Subcutaneous adipose tissue (tissue), 4 donors: ENCODE data around the gene FSD1L. TPM values are rescaled to one million over a fixed set of nuclear protein-coding genes. Genes with fewer than 3 reads are reported as not detected.

Experiments used
- total RNA-seq, 4 donors: library from RNA; depleted of rRNA; stranded (reverse); fragments of >200 nt; gene quantifications; one replicate each; pipeline ENCODE4 v1.1.0, GENCODE V29; 2016
- TF ChIP-seq, protein P1 (sequence below): fragments of 450-650 bp; IDR thresholded peaks from one replicate; pipeline ENCODE4 v1.5.1; 2016; ENCODE audit warnings: low read depth, mild to moderate bottlenecking, control low read depth, antibody characterized with exemption, moderate library complexity

FSD1L gene
- total RNA-seq, 4 donors from 2014 or later, result 3.6 to 8.3 (median 4.8) TPM

DNA sequence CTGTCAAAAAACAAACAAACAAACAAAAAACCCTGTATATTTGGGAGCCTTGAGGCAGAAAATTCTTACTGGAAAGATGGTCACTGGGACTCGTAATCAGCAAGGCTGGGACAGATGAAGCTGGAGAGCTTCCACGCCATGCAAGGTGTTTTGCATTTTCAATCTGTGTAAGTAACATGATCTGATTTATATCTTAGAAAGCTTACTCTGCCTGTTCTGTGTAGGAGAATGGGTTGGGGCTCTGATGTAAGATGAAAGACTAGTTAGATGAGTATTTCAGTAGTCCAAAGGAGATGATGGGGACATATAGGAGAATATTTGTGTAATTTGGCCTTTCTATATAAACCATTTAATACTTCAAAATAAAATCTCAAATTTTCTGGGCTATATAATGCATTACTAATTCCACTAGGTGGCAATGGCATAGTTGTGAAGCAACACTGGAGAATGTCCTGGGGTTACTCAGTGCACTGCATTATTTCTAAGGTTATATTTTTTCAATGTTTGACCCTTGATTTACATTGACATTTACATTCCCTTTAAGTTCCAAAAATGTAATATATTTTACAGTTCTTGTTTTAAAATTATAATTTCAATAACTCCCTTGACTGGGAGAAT is 21.9 kb upstream of the FSD1L start:
- TF ChIP-seq, protein P1, sequence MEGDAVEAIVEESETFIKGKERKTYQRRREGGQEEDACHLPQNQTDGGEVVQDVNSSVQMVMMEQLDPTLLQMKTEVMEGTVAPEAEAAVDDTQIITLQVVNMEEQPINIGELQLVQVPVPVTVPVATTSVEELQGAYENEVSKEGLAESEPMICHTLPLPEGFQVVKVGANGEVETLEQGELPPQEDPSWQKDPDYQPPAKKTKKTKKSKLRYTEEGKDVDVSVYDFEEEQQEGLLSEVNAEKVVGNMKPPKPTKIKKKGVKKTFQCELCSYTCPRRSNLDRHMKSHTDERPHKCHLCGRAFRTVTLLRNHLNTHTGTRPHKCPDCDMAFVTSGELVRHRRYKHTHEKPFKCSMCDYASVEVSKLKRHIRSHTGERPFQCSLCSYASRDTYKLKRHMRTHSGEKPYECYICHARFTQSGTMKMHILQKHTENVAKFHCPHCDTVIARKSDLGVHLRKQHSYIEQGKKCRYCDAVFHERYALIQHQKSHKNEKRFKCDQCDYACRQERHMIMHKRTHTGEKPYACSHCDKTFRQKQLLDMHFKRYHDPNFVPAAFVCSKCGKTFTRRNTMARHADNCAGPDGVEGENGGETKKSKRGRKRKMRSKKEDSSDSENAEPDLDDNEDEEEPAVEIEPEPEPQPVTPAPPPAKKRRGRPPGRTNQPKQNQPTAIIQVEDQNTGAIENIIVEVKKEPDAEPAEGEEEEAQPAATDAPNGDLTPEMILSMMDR, result no peak

DNA sequence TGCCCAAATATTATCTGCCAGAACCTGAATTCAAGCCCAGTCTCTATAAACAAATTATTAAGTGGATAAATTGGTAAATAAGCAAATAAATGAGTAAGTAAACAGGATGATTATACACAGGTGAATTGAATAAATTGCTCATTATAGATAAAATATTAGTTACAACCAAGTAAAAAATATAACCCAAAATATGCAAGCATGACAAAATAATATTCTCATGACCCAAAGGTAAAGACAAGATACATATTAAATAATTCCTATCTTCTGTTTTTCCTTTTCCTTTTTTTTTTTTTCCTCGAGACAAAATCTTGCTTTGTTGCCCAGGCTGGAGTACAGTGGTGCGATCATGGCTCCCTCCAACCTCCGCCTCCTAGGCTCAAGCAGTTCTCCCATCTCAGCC is 21.2 kb upstream of the FSD1L start:
- TF ChIP-seq, protein P1, result no peak

DNA sequence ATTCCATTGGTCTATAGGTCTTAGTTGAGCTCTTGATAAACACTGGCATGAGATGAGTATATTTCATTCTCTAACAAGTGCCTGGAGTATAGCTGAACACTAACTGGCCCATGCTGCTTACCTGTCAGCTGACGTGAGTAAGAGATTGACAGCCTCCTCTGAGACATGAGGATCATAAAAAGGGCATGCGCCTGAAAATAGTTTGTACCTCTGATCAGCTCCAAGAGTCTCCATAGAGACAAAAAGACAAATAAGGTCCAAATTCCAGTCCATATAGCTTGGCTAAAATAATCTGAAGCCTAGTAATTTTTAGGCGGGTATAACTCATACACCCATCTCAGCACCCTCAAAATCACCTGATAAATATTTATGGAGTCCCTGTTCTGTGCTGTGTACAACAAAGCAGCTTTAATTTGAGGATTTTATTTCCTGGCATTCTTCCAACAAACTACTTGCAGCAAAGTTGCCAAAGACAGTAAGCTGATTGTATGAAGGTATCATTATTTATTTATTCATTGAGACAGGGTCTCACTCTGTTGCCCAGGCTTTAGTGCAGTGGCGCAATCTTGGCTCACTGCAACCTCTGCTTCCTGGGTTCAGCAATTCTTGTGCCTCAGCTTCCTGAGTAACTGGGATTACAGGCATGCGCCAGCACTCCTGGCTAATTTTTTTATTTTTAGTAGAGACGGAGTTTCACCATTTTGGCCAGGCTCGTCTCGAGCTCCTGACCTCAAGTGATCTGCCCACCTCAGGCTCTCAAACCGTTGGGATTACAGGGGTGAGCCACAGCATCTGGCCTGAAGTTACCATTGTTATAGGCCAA is 16.2 kb upstream of the FSD1L start:
- TF ChIP-seq, protein P1, result no peak

DNA sequence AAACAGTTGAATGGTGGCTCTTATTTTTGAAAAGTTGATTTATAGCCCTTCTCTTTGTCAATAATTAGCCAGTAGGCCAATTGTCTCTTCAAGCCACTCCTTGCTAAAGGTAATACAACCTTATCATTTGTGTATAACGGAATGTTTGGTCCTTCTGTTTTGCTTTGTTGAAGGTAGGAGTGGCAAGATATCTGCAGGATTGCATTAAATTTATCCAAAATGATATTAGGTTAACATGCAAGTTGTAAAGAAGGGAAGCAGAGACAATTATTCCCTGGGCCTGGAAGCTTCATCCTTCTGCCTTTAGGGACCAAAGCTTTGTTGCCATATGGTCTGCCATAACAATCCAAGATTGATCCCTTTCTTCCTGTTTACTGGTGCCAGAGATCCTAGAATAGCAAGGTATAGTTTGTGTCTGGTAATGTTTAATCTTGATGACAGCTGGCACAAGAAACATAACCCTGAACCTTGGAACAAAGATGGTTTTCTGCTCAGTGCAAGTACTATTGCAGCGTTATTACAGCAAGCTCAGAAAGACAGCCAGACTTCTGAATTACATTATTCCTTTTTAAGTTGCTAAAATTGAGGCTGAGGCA is 15.5 kb upstream of the FSD1L start:
- TF ChIP-seq, protein P1, result no peak

DNA sequence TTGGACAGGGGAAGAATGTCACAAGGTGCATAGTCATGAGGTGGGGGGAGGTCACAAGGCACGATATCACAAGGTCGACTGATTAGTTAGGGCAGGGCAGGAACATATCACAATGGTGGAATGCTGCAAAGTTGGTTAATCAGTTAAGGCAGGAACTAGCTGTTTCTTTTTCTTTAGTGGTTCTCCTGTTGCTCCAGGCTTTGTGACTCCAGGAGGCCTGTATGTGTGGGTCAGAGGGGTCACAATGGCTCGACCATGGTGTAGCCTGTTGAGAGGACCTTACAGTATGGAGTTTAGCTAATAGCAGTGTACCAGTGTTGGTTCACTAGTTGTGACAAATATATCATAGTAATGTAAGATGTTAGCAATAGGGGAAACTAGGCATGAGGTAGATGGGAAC is 12.4 kb upstream of the FSD1L start:
- TF ChIP-seq, protein P1, result no peak

DNA sequence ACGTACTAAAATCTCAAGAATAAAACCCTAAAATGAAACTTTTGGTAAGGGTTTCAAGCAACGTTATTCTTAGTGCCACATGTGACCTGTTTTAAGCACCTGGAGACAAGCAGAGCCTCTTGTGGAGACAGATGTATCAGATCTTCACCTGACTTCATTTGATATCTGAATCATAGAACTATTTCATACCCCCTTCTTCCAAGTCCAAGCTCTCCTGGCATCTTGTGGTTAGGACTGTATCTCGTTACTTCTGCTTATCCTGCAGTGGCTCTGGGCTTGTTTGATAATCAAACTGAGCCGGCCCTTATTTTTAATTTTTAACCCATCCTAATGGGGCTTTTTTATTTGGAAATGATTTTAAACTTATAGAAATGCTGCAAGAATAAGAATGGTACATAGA is 11.1 kb upstream of the FSD1L start:
- TF ChIP-seq, protein P1, result no peak

DNA sequence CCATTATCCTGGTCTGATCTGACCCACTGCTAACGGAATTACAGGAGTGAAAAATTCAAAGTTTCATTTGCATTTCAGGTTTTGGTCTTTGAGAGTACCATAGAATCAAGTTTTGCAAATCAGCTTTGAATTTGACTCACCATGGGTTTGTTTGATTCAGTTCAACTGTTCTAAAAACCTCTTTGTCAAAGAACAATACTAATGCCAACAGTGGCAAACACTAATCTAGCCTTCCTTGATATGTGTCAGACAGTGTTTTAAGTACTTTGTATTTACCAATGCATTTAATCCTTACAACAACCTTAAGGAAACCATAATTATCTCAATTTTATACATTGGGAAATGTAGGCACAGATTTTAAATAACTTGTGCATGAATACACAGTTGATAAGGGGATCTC is 10.1 kb upstream of the FSD1L start:
- TF ChIP-seq, protein P1, result no peak
